OCI-LY7 (cell line): ENCODE measurements around the gene FAM131B. TPM values are rescaled to one million over a fixed set of nuclear protein-coding genes. Genes with fewer than 3 reads are reported as not detected.

Experiments
- BruUV-seq: library from RNA; stranded (reverse); fragments of 400-500 nt; replicated peaks from 2 replicates; lab custom pipeline; 2021; lab: Mats Ljungman, UMichigan
- CTCF ChIA-PET: fragments of 300-600 bp; sonication (Branson Sonifier 250); formaldehyde crosslinking; loops from one replicate; lab custom pipeline; 2022; ENCODE audit warnings: antibody characterized with exemption; ENCODE audit not compliant: unreplicated experiment; lab: Charles Lee
- POLR2A ChIA-PET: fragments of 300-600 bp; sonication (Branson Sonifier 250); formaldehyde crosslinking; loops from one replicate; lab custom pipeline; 2022; ENCODE audit warnings: antibody characterized with exemption; lab: Charles Lee
- DNase-seq: peaks from one replicate; pipeline ENCODE4 v3.0.0-alpha.2; 2015; ENCODE audit warnings: low spot score
- H2AFZ ChIP-seq: fragments of 200-600 bp; sonication (generic), shearing (Covaris generic); 2 replicates; pipeline ENCODE4 v1.6.1; 2014; ENCODE audit warnings: mild to moderate bottlenecking, antibody characterized with exemption, low read length, moderate library complexity
- H3K27ac ChIP-seq: fragments of 200-600 bp; sonication (generic); 2 replicates; pipeline ENCODE4 v1.5.1; 2014; ENCODE audit warnings: mixed run types, low read depth, mild to moderate bottlenecking, moderate library complexity, low read length, inconsistent platforms; ENCODE audit not compliant: poor library complexity, severe bottlenecking
- H3K36me3 ChIP-seq: fragments of 200-600 bp; sonication (generic); 2 replicates; pipeline ENCODE4 v1.6.1; 2014; ENCODE audit warnings: mild to moderate bottlenecking, antibody characterized with exemption, low read length, moderate library complexity, mixed read lengths; ENCODE audit not compliant: insufficient read depth
- H3K4me1 ChIP-seq: fragments of 200-600 bp; sonication (generic); 2 replicates; pipeline ENCODE4 v1.5.1; 2014; ENCODE audit warnings: mild to moderate bottlenecking, low read length; ENCODE audit not compliant: insufficient read depth, poor library complexity, severe bottlenecking
- H3K4me2 ChIP-seq: fragments of 200-600 bp; sonication (generic); 2 replicates; pipeline ENCODE4 v1.6.1; 2014; ENCODE audit warnings: mild to moderate bottlenecking, low read length
- H3K4me3 ChIP-seq: fragments of 200-600 bp; sonication (generic); 2 replicates; pipeline ENCODE4 v1.5.1; 2014; ENCODE audit warnings: mild to moderate bottlenecking, low read depth, low read length; ENCODE audit not compliant: poor library complexity, severe bottlenecking
- H3K79me2 ChIP-seq: fragments of 200-600 bp; sonication (generic); 2 replicates; pipeline ENCODE4 v1.6.1; 2016; ENCODE audit warnings: low read depth, mild to moderate bottlenecking, low read length, moderate library complexity, mixed read lengths; ENCODE audit not compliant: insufficient read depth
- H3K9me2 ChIP-seq: fragments of 200-600 bp; sonication (generic); 2 replicates; pipeline ENCODE4 v1.6.1; 2016; ENCODE audit warnings: mild to moderate bottlenecking, low read length, mixed read lengths; ENCODE audit not compliant: insufficient read depth
- H3K9me3 ChIP-seq: fragments of 200-600 bp; sonication (generic); 2 replicates; pipeline ENCODE4 v1.6.1; 2014; ENCODE audit warnings: mild to moderate bottlenecking, mixed run types, low read length, mixed read lengths
- H4K20me1 ChIP-seq: fragments of 200-600 bp; sonication (generic); 2 replicates; pipeline ENCODE4 v1.6.1; 2014; ENCODE audit warnings: mild to moderate bottlenecking, antibody characterized with exemption, low read length, moderate library complexity, mixed read lengths; ENCODE audit not compliant: insufficient read depth
- EZH2phosphoT487 ChIP-seq: fragments of 200-600 bp; sonication (generic); IDR thresholded peaks from 2 replicates; pipeline ENCODE4 v1.6.1; 2018; ENCODE audit warnings: low read depth, borderline replicate concordance, mild to moderate bottlenecking, mixed run types, antibody characterized with exemption, low read length, moderate library complexity, mixed read lengths
- intact Hi-C: fragments of 100-400 bp; cut with micrococcal nuclease; formaldehyde crosslinking; loops from one replicate; pipeline ENCODE4 v1.10.0; 2022; ENCODE audit not compliant: unreplicated experiment
- total RNA-seq, 2 experiments: library from RNA; depleted of rRNA in 1 of 2; stranded (reverse); fragments of >200 nt in 1 of 2; shearing (Covaris generic) in 1 of 2; gene quantifications; 2 replicates each; pipeline ENCODE4 v1.2.3, GENCODE V29; 2014 to 2022
- TF ChIP-seq, protein P1 (sequence below): fragments of 200-600 bp; sonication (generic); conservative IDR thresholded peaks from 2 replicates; pipeline ENCODE4 v1.5.1; 2014; ENCODE audit warnings: mild to moderate bottlenecking, antibody characterized with exemption, low read length, moderate library complexity, mixed read lengths

Gene FAM131B
- total RNA-seq, 2 experiments from 2014 or later: not detected

DNA sequence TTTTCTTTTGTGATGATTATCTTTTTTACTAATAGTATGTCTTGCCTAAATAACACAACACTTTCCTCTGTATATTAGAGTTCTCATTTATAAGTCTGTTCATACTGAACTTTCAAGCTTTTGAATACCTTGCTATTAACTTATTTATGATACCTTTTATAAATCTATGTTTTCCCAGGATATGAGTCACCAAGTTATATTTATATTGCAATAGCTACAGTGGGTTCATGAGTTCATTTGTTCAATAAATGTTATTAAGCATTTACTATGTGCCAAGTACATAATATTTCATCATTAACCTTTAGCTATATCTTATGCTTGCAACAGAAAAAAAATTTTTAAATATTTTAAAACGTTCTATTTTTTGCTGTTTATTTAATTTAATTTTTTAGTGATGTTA, 28.3 kb downstream of the FAM131B start:
- Histone ChIP-seq H3K36me3 (no peaks in the 10 kb centered on the region), H3K9me3 (no peaks in the 10 kb centered on the region), H3K4me1 (no peaks in the 10 kb centered on the region), H3K79me2 (no peaks in the 10 kb centered on the region), H3K27ac (no peak overlapping the region), H2AFZ (no peak overlapping the region), H3K4me3 (no peak overlapping the region), H3K4me2 (no peak overlapping the region), H4K20me1 (no peaks in the 10 kb centered on the region), H3K9me2 (no peaks in the 10 kb centered on the region)
- CTCF ChIA-PET: no interaction called here
- BruUV-seq: no TSS peak
- intact Hi-C loops: no loop called here
- no peak for DNase-seq
- TF ChIP-seq, protein P1, sequence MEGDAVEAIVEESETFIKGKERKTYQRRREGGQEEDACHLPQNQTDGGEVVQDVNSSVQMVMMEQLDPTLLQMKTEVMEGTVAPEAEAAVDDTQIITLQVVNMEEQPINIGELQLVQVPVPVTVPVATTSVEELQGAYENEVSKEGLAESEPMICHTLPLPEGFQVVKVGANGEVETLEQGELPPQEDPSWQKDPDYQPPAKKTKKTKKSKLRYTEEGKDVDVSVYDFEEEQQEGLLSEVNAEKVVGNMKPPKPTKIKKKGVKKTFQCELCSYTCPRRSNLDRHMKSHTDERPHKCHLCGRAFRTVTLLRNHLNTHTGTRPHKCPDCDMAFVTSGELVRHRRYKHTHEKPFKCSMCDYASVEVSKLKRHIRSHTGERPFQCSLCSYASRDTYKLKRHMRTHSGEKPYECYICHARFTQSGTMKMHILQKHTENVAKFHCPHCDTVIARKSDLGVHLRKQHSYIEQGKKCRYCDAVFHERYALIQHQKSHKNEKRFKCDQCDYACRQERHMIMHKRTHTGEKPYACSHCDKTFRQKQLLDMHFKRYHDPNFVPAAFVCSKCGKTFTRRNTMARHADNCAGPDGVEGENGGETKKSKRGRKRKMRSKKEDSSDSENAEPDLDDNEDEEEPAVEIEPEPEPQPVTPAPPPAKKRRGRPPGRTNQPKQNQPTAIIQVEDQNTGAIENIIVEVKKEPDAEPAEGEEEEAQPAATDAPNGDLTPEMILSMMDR: no peak
- no peak for TF ChIP-seq EZH2phosphoT487
- POLR2A ChIA-PET: interaction anchor here (2.1 kb wide), 1 partner anchor 8 kb away, joined by 4 read pairs; no protein-coding TSS in a partner anchor

DNA sequence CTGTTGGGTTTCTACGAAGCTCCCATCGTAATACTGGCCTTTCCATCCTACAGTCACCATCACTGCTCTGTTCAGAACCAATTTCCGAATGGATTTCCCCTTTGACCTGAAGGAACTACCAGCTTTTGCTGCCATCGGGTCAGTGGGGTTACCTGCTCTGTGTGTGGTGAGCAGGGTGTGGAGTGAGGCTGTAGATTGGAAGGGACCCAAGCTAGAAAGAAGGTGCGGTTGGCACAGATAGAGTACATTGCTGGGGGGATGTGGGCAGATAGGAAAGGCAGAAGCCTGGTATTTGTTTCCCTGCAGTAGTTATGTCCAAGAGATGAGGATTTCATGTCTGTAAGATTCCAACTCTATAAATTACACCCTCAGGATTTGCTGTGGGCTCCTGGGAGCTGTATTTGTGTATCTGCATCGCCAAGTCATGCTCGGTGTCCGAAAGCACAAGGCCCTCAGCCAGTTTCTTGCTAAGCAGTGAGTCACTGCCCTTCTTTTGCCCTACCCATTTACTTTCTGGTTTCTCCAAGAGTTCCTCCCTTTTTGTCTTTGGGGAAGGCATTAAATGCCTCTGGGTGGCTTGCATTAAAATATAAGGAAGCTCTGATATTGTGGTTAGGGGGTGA, 31.2 kb downstream of the FAM131B start:
- Histone ChIP-seq H4K20me1 (no peaks in the 10 kb centered on the region), H2AFZ (no peak overlapping the region), H3K36me3 (no peaks in the 10 kb centered on the region), H3K9me2 (no peaks in the 10 kb centered on the region), H3K4me1 (peaks cover 12% of the 10 kb centered on the region), H3K9me3 (no peaks in the 10 kb centered on the region), H3K4me2 (no peak overlapping the region), H3K4me3 (no peak overlapping the region), H3K27ac (no peak overlapping the region), H3K79me2 (no peaks in the 10 kb centered on the region)
- intact Hi-C loops: no loop called here
- no peak for DNase-seq
- no TSS peak for BruUV-seq
- TF ChIP-seq, protein P1: no peak
- TF ChIP-seq EZH2phosphoT487: no peak
- ChIA-PET CTCF (no interaction called here), POLR2A (no interaction called here)

DNA sequence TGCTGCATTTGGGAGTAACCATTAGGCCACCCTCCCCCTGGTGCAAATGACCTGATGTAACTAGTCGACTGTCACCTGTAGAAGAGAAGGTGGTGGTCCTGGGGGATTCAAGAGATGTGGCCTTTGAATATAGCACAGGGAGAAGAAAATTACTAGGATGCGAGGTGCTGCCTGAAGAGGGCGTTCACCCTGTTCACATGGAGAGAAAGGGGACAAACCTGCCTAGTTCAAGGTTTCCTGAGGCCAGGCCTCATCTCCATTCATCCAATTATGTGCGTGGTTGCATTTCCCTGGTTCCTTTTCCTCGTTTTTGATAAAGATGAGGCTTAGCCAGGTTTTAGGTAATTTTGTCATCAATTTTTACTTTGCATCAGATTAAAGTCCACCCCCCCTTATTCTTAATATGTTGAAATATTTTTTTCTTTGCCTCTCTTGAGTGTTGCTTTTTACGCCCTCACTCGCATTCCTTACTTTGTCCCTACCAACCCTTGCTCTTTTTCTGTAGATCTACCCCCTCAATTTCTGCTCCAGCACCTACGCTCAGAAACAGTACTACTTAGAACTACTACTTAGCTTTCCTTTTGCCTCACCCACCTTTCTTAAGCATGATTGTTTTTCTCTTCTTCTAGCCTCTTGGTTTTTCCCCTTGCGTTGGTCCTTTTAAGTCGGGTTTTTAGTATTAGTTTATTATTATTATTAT, 32.9 kb downstream of the FAM131B start:
- H3K9me2 ChIP-seq: no peaks in the 10 kb centered on the region
- no peak overlapping the region for H2AFZ ChIP-seq
- H4K20me1 ChIP-seq: no peaks in the 10 kb centered on the region
- TF ChIP-seq, protein P1: no peak
- no peak for TF ChIP-seq EZH2phosphoT487
- no TSS peak for BruUV-seq
- H3K9me3 ChIP-seq: no peaks in the 10 kb centered on the region
- intact Hi-C loops: loop anchor here (5.0 kb wide), 1 partner anchor 88 kb away; no protein-coding TSS in a partner anchor
- POLR2A ChIA-PET: interaction anchor here (0.7 kb wide), 2 partner anchors 13 to 16 kb away, joined by 3 to 8 read pairs; no protein-coding TSS in a partner anchor
- no peak overlapping the region for H3K4me2 ChIP-seq
- no peaks in the 10 kb centered on the region for H3K79me2 ChIP-seq
- H3K4me3 ChIP-seq: no peak overlapping the region
- no peaks in the 10 kb centered on the region for H3K36me3 ChIP-seq
- peaks cover 28% of the 10 kb centered on the region for H3K4me1 ChIP-seq
- no peak for DNase-seq
- CTCF ChIA-PET: no interaction called here
- no peak overlapping the region for H3K27ac ChIP-seq
